Activated CD4-positive, alpha-beta T cell treated with anti-CD3 and anti-CD28 coated beads, Interleukin-2, amount 10 ng/mL, durations not matched to agents 24 days and 14 days (primary cell): ENCODE data around the gene FBXW8. TPM values are rescaled to one million over a fixed set of nuclear protein-coding genes. Genes with fewer than 3 reads are reported as not detected.

Experiments
- DNase-seq: peaks from one replicate; pipeline ENCODE4 v3.0.0; 2022
- H3K27ac Mint-ChIP-seq: one replicate; pipeline ENCODE4 v1.8.0; 2022; ENCODE audit warnings: mild to moderate bottlenecking, mixed read lengths
- H3K27me3 Mint-ChIP-seq: one replicate; pipeline ENCODE4 v1.8.0; 2022; ENCODE audit warnings: mixed read lengths
- H3K36me3 Mint-ChIP-seq: one replicate; pipeline ENCODE4 v1.8.0; 2022; ENCODE audit warnings: low read depth, mild to moderate bottlenecking, mixed read lengths
- H3K4me1 Mint-ChIP-seq: one replicate; pipeline ENCODE4 v1.8.0; 2021; ENCODE audit warnings: mixed read lengths
- H3K4me3 Mint-ChIP-seq: one replicate; pipeline ENCODE4 v1.8.0; 2022; ENCODE audit warnings: mild to moderate bottlenecking, moderate library complexity, mixed read lengths
- H3K9me3 Mint-ChIP-seq: one replicate; pipeline ENCODE4 v1.8.0; 2021; ENCODE audit warnings: mixed read lengths
- intact Hi-C: fragments of 100-400 bp; cut with micrococcal nuclease; formaldehyde crosslinking; loops from one replicate; pipeline ENCODE4 v1.15.1; 2023
- total RNA-seq: library from RNA; stranded (reverse); gene quantifications from 2 replicates; pipeline ENCODE4 v1.2.3, GENCODE V29; 2022

Gene FBXW8
- total RNA-seq, 1 donor from 2014 or later = 6.2 TPM

- no peaks in the 10 kb centered on the region for H3K27me3 Mint-ChIP-seq
- intact Hi-C loops = no loop called here
These were observed 161.4 kb downstream of the FBXW8 start for GRCh38 chr12:117072106-117072505.

DNA sequence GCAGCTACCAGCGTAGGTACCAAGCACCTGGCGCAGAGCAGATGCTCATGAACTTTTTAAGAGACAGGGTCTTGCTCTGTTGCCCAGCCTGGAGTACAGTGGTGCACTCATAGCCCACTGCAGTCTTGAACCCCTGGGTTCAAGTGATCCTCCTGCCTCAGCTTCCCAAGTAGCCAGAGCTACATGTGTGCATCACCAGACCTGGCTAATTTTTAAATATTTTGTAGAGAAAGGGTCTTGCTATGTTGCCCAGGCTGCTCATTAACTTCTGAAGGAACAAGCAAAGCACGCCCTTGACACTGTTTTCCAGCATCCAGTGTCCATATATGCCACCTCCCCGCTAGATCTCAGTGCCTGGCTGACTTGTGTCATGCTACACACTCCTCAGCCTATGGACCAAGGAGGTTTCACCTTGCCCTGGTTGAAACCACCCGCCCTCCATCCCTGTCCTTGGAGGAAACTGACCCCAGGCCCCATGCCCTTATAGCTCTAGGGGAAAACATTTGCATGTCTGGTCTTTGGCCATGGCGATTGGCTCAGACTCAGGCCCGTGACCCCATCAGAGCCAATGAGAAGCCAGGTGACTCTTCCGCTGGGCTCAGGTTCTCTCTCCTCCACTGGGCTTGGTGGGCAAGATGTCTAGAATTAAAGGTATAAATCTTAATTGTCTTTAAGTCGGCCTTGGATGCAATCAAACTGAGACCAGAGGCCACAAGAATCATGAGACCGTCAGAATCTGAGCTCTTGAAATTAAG, 162.2 kb downstream of the FBXW8 start:
- Mint-ChIP-seq H3K27ac (no peak overlapping the region), H3K9me3 (no peaks in the 10 kb centered on the region), H3K4me1 (peaks cover 16% of the 10 kb centered on the region), H3K36me3 (peaks cover 3% of the 10 kb centered on the region), H3K4me3 (no peak overlapping the region), H3K27me3 (no peaks in the 10 kb centered on the region)
- intact Hi-C loops = no loop called here
- DNase-seq = no peak

More at GRCh38 chr12:117072106-117072505, 161.4 kb downstream of the FBXW8 start:
- DNase-seq = no peak
- Mint-ChIP-seq H3K36me3 (peaks cover 3% of the 10 kb centered on the region), H3K27ac (no peak overlapping the region), H3K9me3 (no peaks in the 10 kb centered on the region), H3K4me1 (peaks cover 10% of the 10 kb centered on the region), H3K4me3 (no peak overlapping the region)

DNA sequence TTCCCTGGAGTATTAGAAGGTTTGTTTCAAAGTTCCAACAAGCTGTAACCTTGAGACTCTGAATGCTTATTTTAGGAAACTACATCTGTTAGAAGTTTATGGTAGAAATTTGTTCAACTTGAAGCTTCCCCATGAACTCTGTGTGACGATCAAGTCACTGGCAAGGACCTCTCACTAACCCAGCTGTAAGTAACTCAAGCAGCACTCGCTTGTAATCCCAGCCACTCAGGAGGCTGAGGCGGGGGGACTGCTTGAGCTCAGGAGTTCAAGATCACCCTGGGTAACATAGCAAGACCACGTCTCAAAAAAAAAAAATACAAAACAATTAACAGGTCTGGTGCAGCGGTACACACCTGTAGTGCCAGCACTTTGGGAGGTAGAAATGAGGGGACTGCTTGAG, 162.9 kb downstream of the FBXW8 start:
- no peaks in the 10 kb centered on the region for H3K9me3 Mint-ChIP-seq
- peaks cover 3% of the 10 kb centered on the region for H3K36me3 Mint-ChIP-seq
- H3K27ac Mint-ChIP-seq = no peak overlapping the region
- H3K4me1 Mint-ChIP-seq = peaks cover 16% of the 10 kb centered on the region
- H3K27me3 Mint-ChIP-seq = no peaks in the 10 kb centered on the region
- no peak for DNase-seq
- intact Hi-C loops = no loop called here
- H3K4me3 Mint-ChIP-seq = no peak overlapping the region

GRCh38 chr12:117076410-117077372, 165.9 kb downstream of the FBXW8 start:
- Mint-ChIP-seq H3K4me1 (peaks cover 10% of the 10 kb centered on the region), H3K36me3 (peaks cover 3% of the 10 kb centered on the region), H3K9me3 (no peaks in the 10 kb centered on the region), H3K27me3 (no peaks in the 10 kb centered on the region), H3K4me3 (no peak overlapping the region), H3K27ac (peak overlapping the region; percentile 8)
- intact Hi-C loops = no loop called here
- DNase-seq = no peak

DNA sequence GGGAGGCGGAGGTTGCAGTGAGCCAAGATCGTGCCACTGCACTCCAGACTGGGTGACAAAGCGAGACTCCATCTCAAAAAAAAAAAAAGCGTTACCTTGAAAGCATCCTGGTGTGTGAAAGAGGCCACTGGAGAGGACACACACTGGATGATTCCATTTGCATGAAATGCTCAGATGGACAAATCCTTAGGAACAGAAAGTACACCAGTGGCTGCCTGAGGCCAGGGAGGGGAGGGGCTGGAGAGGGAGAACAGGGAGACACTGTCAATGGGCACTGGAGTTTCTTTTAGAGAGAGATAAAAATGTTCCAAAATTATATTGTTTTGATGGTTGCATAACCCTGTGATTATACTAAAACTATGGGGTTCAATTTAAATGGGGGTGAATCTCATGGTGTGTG, 168.7 kb downstream of the FBXW8 start:
- Mint-ChIP-seq H3K27ac (no peak overlapping the region), H3K9me3 (no peaks in the 10 kb centered on the region), H3K4me3 (no peak overlapping the region), H3K36me3 (peaks cover 6% of the 10 kb centered on the region), H3K27me3 (no peaks in the 10 kb centered on the region), H3K4me1 (peaks cover 10% of the 10 kb centered on the region)
- intact Hi-C loops = no loop called here
- no peak for DNase-seq

- no peaks in the 10 kb centered on the region for H3K27me3 Mint-ChIP-seq
- H3K4me3 Mint-ChIP-seq = no peak overlapping the region
- H3K36me3 Mint-ChIP-seq = peaks cover 6% of the 10 kb centered on the region
- intact Hi-C loops = no loop called here
- no peak for DNase-seq
- H3K9me3 Mint-ChIP-seq = no peaks in the 10 kb centered on the region
- peaks cover 10% of the 10 kb centered on the region for H3K4me1 Mint-ChIP-seq
- no peak overlapping the region for H3K27ac Mint-ChIP-seq
These were observed 170.0 kb downstream of the FBXW8 start for GRCh38 chr12:117080661-117081144.

Other genes with a start within 250 kb of the FBXW8 start
- 28.6 and 29.2 TPM in 2 replicates for gene SPRING1, start 172.9 kb upstream of the FBXW8 start, total RNA-seq
- gene RNFT2, start 172.6 kb upstream of the FBXW8 start, total RNA-seq = 10.1 and 11.6 TPM in 2 replicates
- not detected in 2 replicates for gene HRK, start 29.5 kb upstream of the FBXW8 start, total RNA-seq
- 61.6 and 62.6 TPM in 2 replicates for gene TESC, start 188.5 kb downstream of the FBXW8 start, total RNA-seq